Omental fat pad (tissue), 4 donors: ENCODE measurements around the gene OR4E2. TPM values are rescaled to one million over a fixed set of nuclear protein-coding genes. Genes with fewer than 3 reads are reported as not detected.
"Not testable (repeated sequence)": the region's sequence is repeated elsewhere in the genome, so short reads cannot be mapped to it uniquely, and the experiment has no call there.

Experiments used
- ATAC-seq: fragments of 150-250 bp; one replicate; pipeline ENCODE4 v1.9.1; 2016; ENCODE audit warnings: mild to moderate bottlenecking, moderate library complexity; ENCODE audit not compliant: low FRiP score
- DNase-seq: peaks from one replicate; pipeline ENCODE4 v3.0.0-alpha.2; 2019; ENCODE audit warnings: low spot score
- CTCF ChIP-seq, 3 donors: fragments of 450-650 bp; IDR thresholded peaks; one replicate each; pipeline ENCODE4 v1.5.1; 2016 to 2017; ENCODE audit warnings: antibody characterized with exemption in 3 of 3, mild to moderate bottlenecking in 3 of 3, moderate library complexity in 2 of 3
- total RNA-seq, 4 donors: library from RNA; depleted of rRNA; stranded (reverse); fragments of >200 nt; gene quantifications; one replicate each; pipeline ENCODE4 v1.1.0, GENCODE V29; 2016

OR4E2 gene
- total RNA-seq: not detected

- ATAC-seq: no peak
- no peak for DNase-seq
- TF ChIP-seq CTCF (IDR thresholded peaks at IDR 0.05): no peak
Observed at GRCh38 chr14:21653331-21653885, at the start of gene OR4E2. OR4E2 (plus strand) TSS chr14:21653835; CDS start chr14:21665083, 11,248 bp downstream.

GRCh38 chr14:21612324-21612723 lies 41.3 kb upstream of the OR4E2 start:
- ATAC-seq (no peak), DNase-seq (no peak)
- no peak for TF ChIP-seq CTCF (IDR thresholded peaks at IDR 0.05)

GRCh38 chr14:21614240-21614639 lies 39.4 kb upstream of the OR4E2 start:
- DNase-seq: no peak
- no peak for ATAC-seq
- TF ChIP-seq CTCF (IDR thresholded peaks at IDR 0.05): no peak

- DNase-seq (no peak), ATAC-seq (no peak)
- TF ChIP-seq CTCF (IDR thresholded peaks at IDR 0.05): no peak
Observed at GRCh38 chr14:21617614-21618013, 36.0 kb upstream of the OR4E2 start.

- no peak for ATAC-seq
Observed at GRCh38 chr14:21626491-21627230, 27.0 kb upstream of the OR4E2 start.

GRCh38 chr14:21630503-21630902 lies 23.1 kb upstream of the OR4E2 start:
- DNase-seq, ATAC-seq: not testable (repeated sequence)

More at GRCh38 chr14:21626491-21627230, 27.0 kb upstream of the OR4E2 start:
- TF ChIP-seq CTCF (IDR thresholded peaks at IDR 0.05): no peak
- DNase-seq: no peak

GRCh38 chr14:21631084-21631483 lies 22.6 kb upstream of the OR4E2 start:
- TF ChIP-seq CTCF (IDR thresholded peaks at IDR 0.05): no peak
- DNase-seq (no peak), ATAC-seq (no peak)
